Brain microvascular endothelial cell (primary cell): ENCODE measurements around the gene EDN1.

Source experiments
- DNase-seq: peaks from one replicate; pipeline ENCODE4 v3.0.0-alpha.2; 2020
- H3K27ac ChIP-seq: fragments of 250-450 bp; sonication (Bioruptor Pico); 2 replicates; pipeline ENCODE4 v1.5.1; 2020; ENCODE audit warnings: mild to moderate bottlenecking, moderate library complexity
- H3K27me3 ChIP-seq: fragments of 250-450 bp; sonication (Bioruptor Pico); replicated peaks from 2 replicates; pipeline ENCODE4 v1.5.1; 2020; ENCODE audit warnings: mild to moderate bottlenecking
- H3K36me3 ChIP-seq: fragments of 250-450 bp; sonication (Bioruptor Pico); replicated peaks from 2 replicates; pipeline ENCODE4 v1.5.1; 2020; ENCODE audit warnings: mild to moderate bottlenecking
- H3K4me3 ChIP-seq: 2 replicates; pipeline ENCODE4 v1.5.1; 2011; ENCODE audit warnings: low read depth, mild to moderate bottlenecking, control low read depth, low read length, moderate library complexity
- in situ Hi-C: cut with HindIII; loops from 2 replicates; pipeline ENCODE4 v1.10.0; 2017; ENCODE audit warnings: low sequenced_read_pairs, low pct_ligation_motif_present
- TF ChIP-seq, protein P1 (sequence below): IDR thresholded peaks from 2 replicates; pipeline ENCODE4 v1.5.1; 2011; ENCODE audit warnings: low read depth, mild to moderate bottlenecking, moderate library complexity, low read length, control low read depth, inconsistent platforms; ENCODE audit errors: missing control alignments

Gene EDN1

DNA sequence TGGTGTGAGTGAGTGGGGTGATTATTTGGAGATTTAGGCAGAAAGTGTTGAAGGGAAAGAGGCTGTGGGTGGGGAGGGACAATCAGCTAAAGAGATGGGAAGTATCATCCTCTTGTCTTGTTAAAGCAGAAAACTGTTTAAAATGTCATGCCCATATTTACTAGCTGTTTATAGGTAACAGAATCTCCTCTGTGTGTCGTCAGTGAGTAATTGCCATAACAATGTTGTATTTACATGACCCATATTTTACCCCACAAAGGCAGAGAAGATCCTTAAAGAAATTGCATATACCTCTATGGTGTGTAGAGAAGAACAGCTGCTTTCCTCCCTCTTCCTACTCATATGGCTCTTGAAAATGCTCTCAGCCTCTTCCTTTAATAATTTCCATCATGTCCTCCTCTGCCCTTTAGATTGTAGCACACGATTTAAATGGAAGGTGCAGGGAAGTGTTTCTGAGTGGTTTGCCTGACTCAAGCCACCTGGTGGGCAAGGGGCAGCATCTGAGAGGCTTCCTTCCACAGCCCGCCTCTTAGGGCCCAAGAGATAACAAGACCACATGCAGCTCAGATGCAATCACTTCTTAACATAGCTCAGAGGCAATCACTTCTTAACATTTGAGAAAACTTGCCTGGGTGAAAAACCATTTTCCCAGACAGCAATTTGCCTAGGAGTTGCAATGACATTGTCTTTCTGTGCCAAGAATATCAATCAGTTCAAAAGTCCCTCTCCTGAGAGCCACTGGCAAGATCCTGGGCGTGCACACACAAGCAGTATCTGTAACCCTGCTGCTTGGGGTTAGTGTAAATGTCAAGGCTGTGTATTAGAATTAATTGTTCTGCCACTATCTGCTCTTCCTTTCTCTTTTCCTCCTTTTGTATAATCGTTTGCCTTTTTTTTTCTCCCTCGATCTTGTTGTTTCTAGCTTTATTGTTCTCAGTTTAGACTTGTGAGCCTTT lies 44.1 kb upstream of the EDN1 start:
- in situ Hi-C loops: no loop called here
- Histone ChIP-seq H3K4me3 (no peak overlapping the region), H3K27ac (peak overlapping the region; percentile 28), H3K36me3 (no peaks in the 10 kb centered on the region), H3K27me3 (no peaks in the 10 kb centered on the region)
- TF ChIP-seq, protein P1, sequence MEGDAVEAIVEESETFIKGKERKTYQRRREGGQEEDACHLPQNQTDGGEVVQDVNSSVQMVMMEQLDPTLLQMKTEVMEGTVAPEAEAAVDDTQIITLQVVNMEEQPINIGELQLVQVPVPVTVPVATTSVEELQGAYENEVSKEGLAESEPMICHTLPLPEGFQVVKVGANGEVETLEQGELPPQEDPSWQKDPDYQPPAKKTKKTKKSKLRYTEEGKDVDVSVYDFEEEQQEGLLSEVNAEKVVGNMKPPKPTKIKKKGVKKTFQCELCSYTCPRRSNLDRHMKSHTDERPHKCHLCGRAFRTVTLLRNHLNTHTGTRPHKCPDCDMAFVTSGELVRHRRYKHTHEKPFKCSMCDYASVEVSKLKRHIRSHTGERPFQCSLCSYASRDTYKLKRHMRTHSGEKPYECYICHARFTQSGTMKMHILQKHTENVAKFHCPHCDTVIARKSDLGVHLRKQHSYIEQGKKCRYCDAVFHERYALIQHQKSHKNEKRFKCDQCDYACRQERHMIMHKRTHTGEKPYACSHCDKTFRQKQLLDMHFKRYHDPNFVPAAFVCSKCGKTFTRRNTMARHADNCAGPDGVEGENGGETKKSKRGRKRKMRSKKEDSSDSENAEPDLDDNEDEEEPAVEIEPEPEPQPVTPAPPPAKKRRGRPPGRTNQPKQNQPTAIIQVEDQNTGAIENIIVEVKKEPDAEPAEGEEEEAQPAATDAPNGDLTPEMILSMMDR: peak; percentile 37
- peak; percentile 29 for DNase-seq

DNA sequence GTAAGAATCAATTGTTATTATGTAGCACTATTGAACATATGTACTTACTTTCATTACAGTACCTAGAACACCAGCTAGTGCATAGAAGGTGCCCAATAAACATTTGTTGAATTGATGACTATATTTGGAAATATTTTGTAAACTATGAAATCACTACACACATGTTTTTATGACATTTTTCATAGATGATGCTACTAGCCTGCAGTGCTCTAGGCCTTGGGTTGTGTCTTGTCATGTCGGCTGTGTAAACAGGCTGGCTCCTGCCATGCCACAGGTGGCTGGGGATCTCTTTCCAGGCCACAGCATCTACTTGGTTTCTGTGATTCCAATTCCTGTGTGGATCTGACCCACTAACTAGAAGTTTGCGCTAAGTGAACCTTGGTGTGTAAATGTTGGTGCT lies 43.3 kb upstream of the EDN1 start:
- Histone ChIP-seq H3K4me3 (no peak overlapping the region), H3K27ac (no peak overlapping the region), H3K36me3 (no peaks in the 10 kb centered on the region), H3K27me3 (no peaks in the 10 kb centered on the region)
- TF ChIP-seq, protein P1: no peak
- in situ Hi-C loops: no loop called here
- DNase-seq: no peak

DNA sequence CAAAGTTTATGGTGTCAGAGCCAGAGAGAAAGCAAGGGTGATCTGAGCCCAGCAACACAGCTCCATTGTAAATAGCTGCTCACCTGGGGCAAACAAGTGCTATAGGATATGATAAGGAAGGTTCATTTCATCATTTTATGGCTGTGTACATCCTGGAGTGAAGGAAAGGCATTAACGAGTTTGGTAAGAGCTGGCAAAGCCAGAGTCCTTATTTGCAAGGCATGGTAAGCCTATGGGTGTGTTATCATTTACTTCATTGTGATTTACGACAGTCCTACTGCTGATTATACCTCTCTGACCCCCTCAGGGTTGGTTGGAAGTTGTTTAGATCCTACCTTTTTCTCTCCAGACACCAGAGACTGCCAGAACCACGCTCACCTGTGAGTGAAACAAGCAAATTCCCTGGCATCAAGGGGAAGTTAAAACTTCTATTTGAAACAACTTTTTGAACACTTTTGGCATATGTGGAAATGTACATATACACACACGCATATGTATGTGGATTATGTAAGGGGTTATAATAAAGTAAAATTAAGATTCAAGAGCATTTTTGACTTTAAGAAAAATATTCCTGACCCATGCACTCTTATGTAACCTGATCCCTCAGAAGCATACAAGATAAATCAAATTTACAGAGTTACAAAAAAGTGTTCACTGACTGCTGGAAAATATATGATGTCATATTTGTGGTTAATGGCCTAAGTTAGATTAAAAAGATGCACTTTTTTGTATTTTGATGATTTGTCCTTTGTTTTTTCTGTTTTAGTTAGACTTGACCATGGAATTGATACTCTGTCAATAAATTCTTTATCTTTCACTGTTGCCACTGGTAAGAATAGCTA lies 40.4 kb upstream of the EDN1 start:
- Histone ChIP-seq H3K36me3 (no peaks in the 10 kb centered on the region), H3K27ac (no peak overlapping the region), H3K27me3 (no peaks in the 10 kb centered on the region), H3K4me3 (no peak overlapping the region)
- TF ChIP-seq, protein P1: no peak
- in situ Hi-C loops: no loop called here
- no peak for DNase-seq

DNA sequence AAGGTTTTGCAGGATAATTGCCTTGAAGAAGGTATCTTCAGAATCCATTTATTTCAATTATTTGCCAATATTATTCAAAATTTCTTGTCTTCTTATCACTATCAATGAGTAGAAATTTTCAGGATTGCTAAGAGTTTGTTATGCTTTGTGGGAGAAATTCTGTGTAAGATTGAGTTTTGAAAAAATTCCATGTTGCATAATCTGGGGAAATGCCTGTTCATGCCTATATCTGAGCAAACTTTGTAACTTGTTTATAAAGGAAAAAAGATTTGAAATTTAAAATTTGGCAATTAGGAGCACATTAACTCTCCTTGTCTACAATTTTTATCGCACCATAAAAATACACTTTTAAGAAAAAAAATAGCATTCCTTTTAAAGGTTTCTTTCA lies 39.8 kb upstream of the EDN1 start:
- DNase-seq: no peak
- H3K27me3 ChIP-seq: no peaks in the 10 kb centered on the region
- H3K36me3 ChIP-seq: no peaks in the 10 kb centered on the region
- H3K27ac ChIP-seq: no peak overlapping the region
- in situ Hi-C loops: no loop called here
- TF ChIP-seq, protein P1: no peak
- H3K4me3 ChIP-seq: no peak overlapping the region

DNA sequence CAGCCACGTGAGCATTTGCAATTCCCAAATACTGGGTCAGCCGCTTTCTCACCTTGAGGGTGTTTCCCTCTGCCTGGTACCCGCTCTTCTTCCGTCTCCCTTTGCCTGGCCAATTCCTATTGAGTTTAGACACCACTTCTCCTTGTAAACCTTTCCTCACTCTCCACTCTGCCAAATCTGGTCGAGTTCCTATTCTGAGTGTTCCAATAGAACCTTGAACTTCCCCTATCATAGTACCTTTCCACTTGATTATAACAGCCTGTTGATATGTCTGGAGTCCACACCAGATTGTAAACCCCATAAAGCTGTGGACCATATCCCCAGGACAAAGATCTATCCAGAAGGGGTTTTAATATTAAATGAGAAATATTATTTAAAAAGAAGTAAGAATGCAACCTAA lies 36.0 kb upstream of the EDN1 start:
- H3K36me3 ChIP-seq: no peaks in the 10 kb centered on the region
- no peak overlapping the region for H3K27ac ChIP-seq
- H3K4me3 ChIP-seq: no peak overlapping the region
- DNase-seq: no peak
- in situ Hi-C loops: no loop called here
- TF ChIP-seq, protein P1: no peak
- H3K27me3 ChIP-seq: no peaks in the 10 kb centered on the region
